Heart left ventricle (tissue), 16 donors: Measurements from ENCODE around the gene SETD2. TPM values are rescaled to one million over a fixed set of nuclear protein-coding genes. Genes with fewer than 3 reads are reported as not detected.
A peak's percentile ranks its signal among the peaks of the same experiment; 100 is the strongest.

Experiments
- ATAC-seq, 4 donors: fragments of 200-7000 bp; cut with Tn5 transposase; one replicate each; pipeline ENCODE4 v1.9.1; 2020 to 2022; ENCODE audit warnings: moderate library complexity in 4 of 4, mild to moderate bottlenecking in 3 of 4, moderate number of reproducible peaks in 1 of 4
- DNase-seq, 5 donors: peaks; one replicate each; pipeline ENCODE4 v3.0.0-alpha.2; 2020
- H3K27ac ChIP-seq, 12 donors: fragments of 200-600 bp; sonication (generic) in 4 of 12; one replicate each; pipeline versions ENCODE4 v1.5.0 to v1.8.0; 2016 to 2022; ENCODE audit warnings: mild to moderate bottlenecking in 2 of 12
- H3K27me3 ChIP-seq, 9 donors: fragments of 200-600 bp; sonication (generic) in 2 of 9; one replicate each; pipeline versions ENCODE4 v1.5.1 to v1.8.0; 2016 to 2022; ENCODE audit warnings: mild to moderate bottlenecking in 3 of 9
- H3K36me3 ChIP-seq, 9 donors: fragments of 200-600 bp; sonication (generic) in 2 of 9; one replicate each; pipeline versions ENCODE4 v1.5.0 to v1.8.0; 2018 to 2022; ENCODE audit warnings: mild to moderate bottlenecking in 2 of 9
- H3K4me1 ChIP-seq, 12 donors: fragments of 200-600 bp; sonication (generic) in 4 of 12; one replicate each; pipeline versions ENCODE4 v1.5.0 to v1.8.0; 2016 to 2022; ENCODE audit warnings: mild to moderate bottlenecking in 3 of 12
- H3K4me3 ChIP-seq, 12 donors: fragments of 200-600 bp; sonication (generic) in 4 of 12; one replicate each; pipeline versions ENCODE4 v1.5.0 to v1.8.0; 2017 to 2022; ENCODE audit warnings: mild to moderate bottlenecking in 9 of 12, moderate library complexity in 4 of 12
- H3K9me3 ChIP-seq, 12 donors: fragments of 200-600 bp; sonication (generic) in 4 of 12; one replicate each; pipeline versions ENCODE4 v1.5.0 to v1.8.0; 2016 to 2022; ENCODE audit warnings: mild to moderate bottlenecking in 1 of 12
- POLR2A ChIP-seq, 2 donors: fragments of 450-650 bp; IDR thresholded peaks; one replicate each; pipeline ENCODE4 v1.6.1; 2017; ENCODE audit warnings: antibody characterized with exemption in 2 of 2, mild to moderate bottlenecking in 2 of 2, moderate library complexity in 2 of 2
- WGBS, 4 donors: extraction: QIAGEN DNeasy Blood & Tissue Kit in 2 of 4; methylation state at CpG; one replicate each; pipeline versions ENCODE4 v1.1.5 to v1.1.7; 2013 to 2018; 5-methylcytosine and 5-hydroxymethylcytosine counted together
- intact Hi-C, 10 donors: fragments of 100-400 bp; cut with DNase I; formaldehyde crosslinking; loops; one replicate each; pipeline versions ENCODE4 v1.11.1 to v1.14.2; 2022
- polyA plus RNA-seq, 2 donors: library from polyadenylated mRNA; stranded (reverse); fragments of 200-250 nt; gene quantifications; one replicate each; pipeline ENCODE4 v1.2.3, GENCODE V29; 2013
- total RNA-seq, 9 donors: library from RNA; depleted of rRNA in 2 of 9; stranded (reverse); fragments of >200 nt in 2 of 9; fragmentation: NEBNext Ultra II Directional in 3 of 9; extraction: Animal tissue kit (Norgen Biotek cat#: 25700) in 3 of 9; gene quantifications; one replicate each; pipeline versions ENCODE4 v1.1.0 to v1.2.4, GENCODE V29; 2016 to 2023
- TF ChIP-seq, protein P1 (sequence below), 12 donors: fragments of 200-600 bp; sonication (generic) in 4 of 12; IDR thresholded peaks; one replicate each; pipeline versions ENCODE4 v1.5.0 to v1.8.0; 2018 to 2022; ENCODE audit warnings: antibody characterized with exemption in 12 of 12, mild to moderate bottlenecking in 5 of 12
- donor health status: ischemic (EF 13 %, LVEDD 7.1; RV severe dilation, severe dysfunction).
- donor health status: healthy with polysubstance abuse.
- donor health status: DM: no; HTN: yes; CAD: no.
- donor health status: DM: no; HTN: no; CAD: no.
- donor health status: ischemic (EF 25% LVEDD 6.9; RV normal size, moderate dysfunction).
- donor health status: ischemic (EF 25% LVEDD 5.7; RV mildly dilated, moderate dysfunction).
- donor health status: healthy.
- donor health status: DM: yes; HTN: yes; CAD: no.
- donor health status: ischemic (EF 35%, LVEDD 5.7; RV mildly dilated, moderate dysfunction).
- donor health status: nonischemic (EF 11% LVEDD 7.7; RV severe dilation, severe dysfunction).
- donor health status: DM: yes; HTN: yes; CAD: no.
- donor health status: PGD.
- donor health status: ischemic (EF 29% LVEDD 5.4; RV normal size, mild dysfunction).
- donor health status: nonischemic (EF 23%, LVEDD 6.1; RV moderate dilation, normal function).

The SETD2 gene
- total and polyA plus RNA-seq, 11 donors, result 9.0 to 34.1 (median 29.9) TPM

DNA sequence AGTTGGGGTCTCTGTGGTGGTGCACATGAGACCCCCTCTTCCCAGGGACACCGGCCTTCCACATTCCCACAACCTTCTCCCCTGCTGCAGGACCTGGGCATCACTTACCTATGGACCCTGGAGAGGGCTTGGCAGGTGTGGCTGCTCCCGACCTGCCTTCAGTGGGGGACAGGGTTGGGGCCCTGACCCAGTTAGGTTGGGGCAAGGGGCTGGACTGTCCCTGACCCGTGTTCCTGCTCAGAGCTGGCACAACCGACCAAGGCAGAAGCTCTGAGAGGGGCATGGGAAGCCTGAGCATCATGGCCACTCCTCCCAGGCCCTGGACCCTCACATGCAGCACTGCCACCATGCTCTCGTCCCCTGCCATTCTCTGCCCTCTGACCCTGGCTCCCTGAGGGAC is 178.3 kb downstream of the SETD2 start:
- ATAC-seq (no peak), DNase-seq (peak in 1 of 5 donors; percentile 43)
- peaks cover 0 to 77% (median 15%) of the 10 kb centered on the region in 12 donors for H3K4me1 ChIP-seq
- H3K27me3 ChIP-seq, result no peaks in the 10 kb centered on the region
- intact Hi-C loops, result no loop called here
- peaks cover 0 to 8% (median 0%) of the 10 kb centered on the region in 9 donors for H3K36me3 ChIP-seq
- H3K4me3 ChIP-seq, result no peak overlapping the region
- no peaks in the 10 kb centered on the region for H3K9me3 ChIP-seq
- 90 to 100% (median 95%) methylated on average over 2 to 5 of the region's 5 CpGs for WGBS, 4 donors
- TF ChIP-seq POLR2A (IDR thresholded peaks at IDR 0.05), result no peak
- TF ChIP-seq, protein P1, sequence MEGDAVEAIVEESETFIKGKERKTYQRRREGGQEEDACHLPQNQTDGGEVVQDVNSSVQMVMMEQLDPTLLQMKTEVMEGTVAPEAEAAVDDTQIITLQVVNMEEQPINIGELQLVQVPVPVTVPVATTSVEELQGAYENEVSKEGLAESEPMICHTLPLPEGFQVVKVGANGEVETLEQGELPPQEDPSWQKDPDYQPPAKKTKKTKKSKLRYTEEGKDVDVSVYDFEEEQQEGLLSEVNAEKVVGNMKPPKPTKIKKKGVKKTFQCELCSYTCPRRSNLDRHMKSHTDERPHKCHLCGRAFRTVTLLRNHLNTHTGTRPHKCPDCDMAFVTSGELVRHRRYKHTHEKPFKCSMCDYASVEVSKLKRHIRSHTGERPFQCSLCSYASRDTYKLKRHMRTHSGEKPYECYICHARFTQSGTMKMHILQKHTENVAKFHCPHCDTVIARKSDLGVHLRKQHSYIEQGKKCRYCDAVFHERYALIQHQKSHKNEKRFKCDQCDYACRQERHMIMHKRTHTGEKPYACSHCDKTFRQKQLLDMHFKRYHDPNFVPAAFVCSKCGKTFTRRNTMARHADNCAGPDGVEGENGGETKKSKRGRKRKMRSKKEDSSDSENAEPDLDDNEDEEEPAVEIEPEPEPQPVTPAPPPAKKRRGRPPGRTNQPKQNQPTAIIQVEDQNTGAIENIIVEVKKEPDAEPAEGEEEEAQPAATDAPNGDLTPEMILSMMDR (IDR thresholded peaks at IDR 0.05), result no peak
- peak overlapping the region in 2 of 12 donors; percentile 66 to 92 for H3K27ac ChIP-seq

DNA sequence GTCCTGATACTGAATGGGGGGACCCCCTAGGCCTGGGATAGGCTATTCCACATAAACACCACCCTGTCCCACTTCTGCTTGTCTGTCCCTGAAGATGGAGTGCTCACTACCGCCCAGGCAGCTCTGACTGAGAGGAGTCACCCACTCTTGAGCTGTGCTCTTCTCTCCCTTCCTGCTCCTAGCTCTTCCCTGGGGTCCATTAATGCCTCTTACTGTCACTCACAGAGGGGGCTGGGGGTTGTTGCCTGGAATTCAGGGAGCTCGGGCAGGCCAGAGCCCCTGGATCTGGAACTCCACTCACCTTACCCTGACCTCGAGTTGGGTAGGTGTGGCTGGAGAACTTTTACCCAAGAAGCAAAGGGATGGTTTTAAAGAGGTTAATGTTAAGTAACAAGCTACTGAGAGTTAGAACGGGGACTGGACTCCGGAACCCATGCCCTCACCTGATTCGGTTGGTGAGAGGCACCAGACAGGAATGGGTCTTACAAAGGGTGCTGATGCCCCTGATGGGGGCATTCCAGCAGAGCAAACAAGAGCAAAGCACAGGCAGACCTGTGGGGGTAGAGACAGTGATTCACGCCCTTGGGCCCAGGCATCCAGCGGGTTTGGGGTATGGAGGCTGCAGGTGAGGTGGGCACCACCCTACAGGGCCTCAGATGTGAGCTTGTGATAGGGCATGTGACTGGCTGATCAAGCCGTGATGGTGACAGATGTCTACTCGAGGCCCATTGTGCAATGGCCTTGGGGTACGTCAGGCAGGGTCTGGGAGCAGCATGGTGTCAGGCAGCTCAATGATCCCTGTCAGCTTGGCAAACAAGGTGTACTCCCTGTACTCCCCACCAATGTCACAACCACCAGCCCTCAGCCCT is 179.1 kb downstream of the SETD2 start:
- peaks cover 0 to 76% (median 18%) of the 10 kb centered on the region in 12 donors for H3K4me1 ChIP-seq
- DNase-seq (peak in 2 of 5 donors; percentile 8 to 28), ATAC-seq (no peak)
- intact Hi-C loops, result no loop called here
- no peak overlapping the region for H3K4me3 ChIP-seq
- 89 to 94% (median 92%) methylated on average over 11 of the region's 11 CpGs for WGBS, 4 donors
- H3K27ac ChIP-seq, result peak overlapping the region in 1 of 12 donors; percentile 92
- no peaks in the 10 kb centered on the region for H3K9me3 ChIP-seq
- no peak for TF ChIP-seq POLR2A (IDR thresholded peaks at IDR 0.05)
- TF ChIP-seq, protein P1 (IDR thresholded peaks at IDR 0.05), result no peak
- H3K36me3 ChIP-seq, result peaks cover 0 to 8% (median 0%) of the 10 kb centered on the region in 9 donors
- no peaks in the 10 kb centered on the region for H3K27me3 ChIP-seq

DNA sequence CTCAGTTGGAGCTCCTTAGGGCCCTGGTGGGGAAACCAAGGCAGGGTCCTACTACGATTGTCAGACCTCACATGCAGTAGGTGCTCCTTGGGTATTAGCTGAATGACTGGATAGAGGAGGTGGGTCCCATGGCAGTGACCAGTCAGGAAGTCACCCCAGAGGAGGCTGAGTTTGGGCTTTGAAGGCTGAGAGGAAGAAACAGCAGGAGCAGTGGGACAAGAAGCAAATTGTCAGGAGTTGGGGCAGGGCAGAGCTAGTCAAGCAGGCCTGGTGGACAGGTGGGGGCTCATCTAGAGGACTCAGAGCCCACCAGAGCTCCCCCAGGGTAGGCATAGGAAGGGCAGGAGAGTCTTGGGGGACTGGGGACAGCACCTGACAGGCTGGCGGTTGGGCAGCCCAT is 181.4 kb downstream of the SETD2 start:
- intact Hi-C loops, result no loop called here
- Histone ChIP-seq H3K36me3 (no peaks in the 10 kb centered on the region), H3K9me3 (no peaks in the 10 kb centered on the region), H3K4me3 (peak overlapping the region in 1 of 12 donors; percentile 73), H3K27ac (peak overlapping the region in 10 of 12 donors; percentile 10 to 95 (median 80)), H3K4me1 (peaks cover 0 to 68% (median 27%) of the 10 kb centered on the region in 12 donors), H3K27me3 (no peaks in the 10 kb centered on the region)
- TF ChIP-seq, protein P1 (IDR thresholded peaks at IDR 0.05), result no peak
- TF ChIP-seq POLR2A (IDR thresholded peaks at IDR 0.05), result no peak
- 88 to 100% (median 92%) methylated on average over 2 of the region's 2 CpGs for WGBS, 4 donors
- peak in 1 of 5 donors; percentile 15 for DNase-seq
- ATAC-seq, result no peak

DNA sequence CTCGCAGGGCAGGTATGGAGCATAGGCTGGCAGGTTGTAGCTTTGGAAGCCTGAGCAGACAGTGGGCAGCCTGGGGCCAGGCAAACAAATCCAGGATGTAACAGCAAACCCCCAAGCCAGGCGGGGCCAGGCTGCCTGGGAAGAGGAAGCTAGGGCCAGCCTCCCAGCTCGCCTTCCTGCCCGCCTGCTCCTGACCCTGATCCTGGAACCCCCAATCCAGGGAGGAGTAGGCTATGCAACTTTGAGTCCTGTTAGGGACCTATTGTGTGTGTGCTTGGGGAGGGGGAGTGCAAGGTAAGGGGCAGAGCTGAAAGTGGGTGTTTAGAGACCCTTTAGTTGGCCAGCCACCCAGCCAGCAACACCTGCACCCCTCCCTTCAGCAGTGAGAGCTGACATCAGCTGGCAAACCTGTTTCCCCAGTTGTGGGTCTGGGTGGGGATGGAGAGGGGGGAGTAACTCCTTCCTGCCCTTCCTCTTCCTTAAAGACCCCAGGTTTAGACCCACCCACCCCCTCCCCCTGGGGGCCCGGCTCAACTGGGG is 181.9 kb downstream of the SETD2 start:
- Histone ChIP-seq H3K36me3 (no peaks in the 10 kb centered on the region), H3K4me1 (peaks cover 0 to 68% (median 23%) of the 10 kb centered on the region in 12 donors), H3K27me3 (no peaks in the 10 kb centered on the region), H3K4me3 (peak overlapping the region in 9 of 12 donors; percentile 41 to 88 (median 66)), H3K9me3 (no peaks in the 10 kb centered on the region), H3K27ac (peak overlapping the region; percentile 38 to 95 (median 80))
- 45 to 76% (median 58%) methylated on average over 4 to 5 of the region's 5 CpGs for WGBS, 4 donors
- ATAC-seq, result peak in 1 of 4 donors; percentile 37
- TF ChIP-seq, protein P1 (IDR thresholded peaks at IDR 0.05), result no peak
- no peak for TF ChIP-seq POLR2A (IDR thresholded peaks at IDR 0.05)
- DNase-seq, result peak in 4 of 5 donors; percentile 53 to 74 (median 58)
- intact Hi-C loops, result no loop called here
